ENCODE measurements around the gene SND1.

The SND1 gene

GRCh38 chr7:128137181-128137580, 485.2 kb downstream of the SND1 start:
- no peak overlapping the region for H3K9ac ChIP-seq (ENCODE audit: low read depth in 1 of 2, low read length in 2 of 2)
- no peaks in the 10 kb centered on the region for H3K9me3 ChIP-seq (ENCODE audit: control insufficient read depth in 2 of 2, low read length in 2 of 2)
- no peaks in the 10 kb centered on the region for H3K36me3 ChIP-seq (ENCODE audit: control insufficient read depth in 2 of 2, insufficient read depth in 2 of 2, low read length in 2 of 2)
- H3K4me1 ChIP-seq (ENCODE audit: control insufficient read depth in 2 of 2, insufficient read depth in 2 of 2, low read length in 2 of 2) = peaks cover 5 to 10% of the 10 kb centered on the region in 2 donors
- no peak overlapping the region for H3K4me3 ChIP-seq (ENCODE audit: low read length in 2 of 2)
- H3K27me3 ChIP-seq (ENCODE audit: control insufficient read depth in 2 of 2, insufficient read depth in 2 of 2, low read length in 2 of 2) = peaks cover 30 to 33% of the 10 kb centered on the region in 2 donors
- H3K27ac ChIP-seq (ENCODE audit: low read depth in 2 of 2, low read length in 2 of 2) = no peak overlapping the region

- H3K4me3 ChIP-seq (ENCODE audit: low read length in 2 of 2) = no peak overlapping the region
- no peak overlapping the region for H3K9ac ChIP-seq (ENCODE audit: low read depth in 1 of 2, low read length in 2 of 2)
- no peaks in the 10 kb centered on the region for H3K36me3 ChIP-seq (ENCODE audit: control insufficient read depth in 2 of 2, insufficient read depth in 2 of 2, low read length in 2 of 2)
- peaks cover 0 to 3% of the 10 kb centered on the region in 2 donors for H3K9me3 ChIP-seq (ENCODE audit: control insufficient read depth in 2 of 2, low read length in 2 of 2)
- H3K27ac ChIP-seq (ENCODE audit: low read depth in 2 of 2, low read length in 2 of 2) = no peak overlapping the region
- H3K27me3 ChIP-seq (ENCODE audit: control insufficient read depth in 2 of 2, insufficient read depth in 2 of 2, low read length in 2 of 2) = peaks cover 26 to 27% of the 10 kb centered on the region in 2 donors
- peaks cover 5 to 10% of the 10 kb centered on the region in 2 donors for H3K4me1 ChIP-seq (ENCODE audit: control insufficient read depth in 2 of 2, insufficient read depth in 2 of 2, low read length in 2 of 2)
Observed at GRCh38 chr7:128139406-128139805, 487.4 kb downstream of the SND1 start.

- H3K4me1 ChIP-seq (ENCODE audit: control insufficient read depth in 2 of 2, insufficient read depth in 2 of 2, low read length in 2 of 2) = no peaks in the 10 kb centered on the region
- no peaks in the 10 kb centered on the region for H3K36me3 ChIP-seq (ENCODE audit: control insufficient read depth in 2 of 2, insufficient read depth in 2 of 2, low read length in 2 of 2)
- H3K9ac ChIP-seq (ENCODE audit: low read depth in 1 of 2, low read length in 2 of 2) = no peak overlapping the region
- H3K27me3 ChIP-seq (ENCODE audit: control insufficient read depth in 2 of 2, insufficient read depth in 2 of 2, low read length in 2 of 2) = peaks cover 14 to 15% of the 10 kb centered on the region in 2 donors
- no peak overlapping the region for H3K27ac ChIP-seq (ENCODE audit: low read depth in 2 of 2, low read length in 2 of 2)
- peaks cover 0 to 3% of the 10 kb centered on the region in 2 donors for H3K9me3 ChIP-seq (ENCODE audit: control insufficient read depth in 2 of 2, low read length in 2 of 2)
- H3K4me3 ChIP-seq (ENCODE audit: low read length in 2 of 2) = no peak overlapping the region
Observed at GRCh38 chr7:128141683-128142195, 489.7 kb downstream of the SND1 start.

All from mucosa of rectum (tissue), 2 donors.